Cardiac ventricle fibroblast (primary cell): ENCODE data around the gene MCCD1. TPM values are rescaled to one million over a fixed set of nuclear protein-coding genes. Genes with fewer than 3 reads are reported as not detected.

Experiments
- total RNA-seq: library from RNA; depleted of rRNA; stranded (reverse); fragments of >200 nt; gene quantifications from 2 replicates; pipeline ENCODE4 v1.2.3, GENCODE V29; 2015

MCCD1 gene, protein sequence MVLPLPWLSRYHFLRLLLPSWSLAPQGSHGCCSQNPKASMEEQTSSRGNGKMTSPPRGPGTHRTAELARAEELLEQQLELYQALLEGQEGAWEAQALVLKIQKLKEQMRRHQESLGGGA
- not detected in 2 replicates for total RNA-seq

DNA sequence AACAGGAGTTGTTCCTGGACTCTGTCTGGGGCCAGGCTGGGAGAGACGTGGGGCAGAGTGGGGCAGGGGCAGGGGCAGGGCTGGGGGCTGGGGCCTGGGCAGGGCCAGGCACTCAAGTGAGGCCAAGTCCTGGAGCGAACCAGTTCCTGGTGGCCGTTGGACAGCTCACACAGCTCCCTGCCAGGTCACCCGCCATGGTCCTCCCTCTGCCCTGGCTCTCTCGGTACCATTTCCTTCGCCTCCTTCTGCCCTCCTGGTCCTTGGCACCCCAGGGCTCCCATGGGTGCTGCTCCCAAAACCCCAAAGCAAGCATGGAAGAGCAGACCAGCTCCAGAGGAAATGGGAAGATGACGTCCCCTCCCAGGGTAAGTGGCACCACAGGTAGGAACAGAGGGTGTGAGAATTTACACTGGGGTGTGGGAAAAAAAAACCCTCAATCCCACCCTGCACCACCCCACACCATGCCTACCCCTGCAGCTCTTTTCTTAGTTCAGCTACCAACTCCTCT is at the start of gene MCCD1:
MCCD1 (plus strand) TSS at position 142 of the 508 bp plus-strand sequence; CDS start at position 195, 53 bp downstream.

DNA sequence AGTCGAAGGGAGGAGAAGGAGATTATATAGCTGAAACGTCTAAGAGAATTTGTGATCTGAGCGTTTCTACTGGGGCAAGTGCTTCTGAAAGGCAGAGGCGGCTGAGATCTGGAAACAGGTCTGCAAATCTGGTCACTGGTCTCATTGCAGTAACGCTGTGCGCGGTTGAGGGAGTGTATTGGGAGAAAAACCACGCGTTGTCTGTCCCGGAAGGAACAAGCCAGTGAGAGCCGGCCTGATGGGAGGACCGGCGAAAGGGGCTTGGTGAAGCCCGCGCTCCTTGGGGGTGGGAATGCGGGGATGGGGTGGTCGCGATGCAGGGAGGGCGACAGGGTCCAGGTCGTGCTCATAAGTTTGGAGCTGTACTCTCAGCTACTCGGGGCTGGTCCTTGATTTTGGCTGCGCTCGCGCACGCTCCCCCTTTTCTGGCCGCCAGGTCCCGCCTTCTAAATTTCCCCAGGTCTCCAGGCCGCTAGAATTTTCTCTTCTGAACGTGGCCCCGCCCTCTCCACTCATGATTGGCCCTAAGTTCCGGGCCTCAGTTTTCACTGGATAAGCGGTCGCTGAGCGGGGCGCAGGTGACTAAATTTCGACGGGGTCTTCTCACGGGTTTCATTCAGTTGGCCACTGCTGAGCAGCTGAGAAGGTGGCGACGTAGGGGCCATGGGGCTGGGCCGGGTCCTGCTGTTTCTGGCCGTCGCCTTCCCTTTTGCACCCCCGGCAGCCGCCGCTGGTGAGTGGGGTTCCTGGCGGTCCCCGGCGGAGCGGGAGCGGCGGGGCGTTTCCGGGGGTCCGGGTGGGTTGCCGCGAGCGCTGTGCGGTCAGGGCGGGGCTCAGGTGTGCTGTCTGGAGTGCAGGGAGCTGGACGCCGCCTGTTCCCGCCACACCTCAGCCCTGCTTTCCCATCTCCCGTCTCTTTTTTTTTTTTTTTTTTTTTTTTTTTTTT is 31.0 kb upstream of the MCCD1 start, which contains the start of gene MICB:
MICB (plus strand) TSS at position 615 of the 946 bp plus-strand sequence; CDS start at position 664, 49 bp downstream.

DNA sequence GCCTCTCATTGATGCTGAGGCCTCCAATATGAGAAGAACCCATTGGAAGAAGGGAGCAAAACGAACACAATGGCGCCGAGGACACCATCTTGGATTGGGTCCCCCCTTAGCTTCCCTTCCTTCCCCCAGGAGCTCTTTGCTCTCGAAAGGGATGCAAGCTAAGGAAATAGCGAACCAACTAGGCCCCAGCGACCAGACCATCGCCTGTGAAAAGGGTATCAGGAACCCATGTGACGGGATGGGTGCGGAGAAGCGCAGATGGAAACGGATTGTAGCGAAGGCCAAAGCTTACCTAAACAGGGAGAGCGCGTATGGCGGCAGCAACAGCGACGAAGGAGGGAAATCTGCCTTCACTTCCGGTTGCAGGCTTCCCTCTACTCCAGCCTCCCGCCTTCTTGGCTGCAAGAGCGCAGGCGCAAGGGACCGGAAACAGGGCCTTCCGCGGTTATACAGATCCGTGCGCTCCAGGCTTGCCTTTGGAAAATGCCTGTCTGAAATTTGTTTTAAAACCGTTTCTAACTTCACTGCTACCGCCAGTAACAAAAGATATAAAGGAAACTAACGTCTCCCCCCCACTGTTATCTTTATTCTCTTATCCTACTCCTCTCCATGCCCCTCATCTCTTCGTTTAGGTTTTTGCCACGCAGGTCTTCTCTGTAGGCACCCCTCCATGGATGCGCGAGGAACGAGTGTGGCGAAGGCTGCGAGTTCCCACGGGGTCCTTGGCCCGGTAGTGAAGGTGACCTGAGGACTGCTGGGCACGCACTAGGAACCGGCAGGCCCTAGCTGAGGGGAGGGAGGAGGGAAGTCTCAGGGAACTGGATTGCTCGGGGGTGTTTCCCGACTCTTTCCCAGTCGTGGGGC is 13.1 kb downstream of the MCCD1 start, which contains the start of gene DDX39B:
DDX39B (minus strand) TSS at position 346 of the 864 bp plus-strand sequence. CDS start 1,471 bp downstream, outside the sequence.

DNA sequence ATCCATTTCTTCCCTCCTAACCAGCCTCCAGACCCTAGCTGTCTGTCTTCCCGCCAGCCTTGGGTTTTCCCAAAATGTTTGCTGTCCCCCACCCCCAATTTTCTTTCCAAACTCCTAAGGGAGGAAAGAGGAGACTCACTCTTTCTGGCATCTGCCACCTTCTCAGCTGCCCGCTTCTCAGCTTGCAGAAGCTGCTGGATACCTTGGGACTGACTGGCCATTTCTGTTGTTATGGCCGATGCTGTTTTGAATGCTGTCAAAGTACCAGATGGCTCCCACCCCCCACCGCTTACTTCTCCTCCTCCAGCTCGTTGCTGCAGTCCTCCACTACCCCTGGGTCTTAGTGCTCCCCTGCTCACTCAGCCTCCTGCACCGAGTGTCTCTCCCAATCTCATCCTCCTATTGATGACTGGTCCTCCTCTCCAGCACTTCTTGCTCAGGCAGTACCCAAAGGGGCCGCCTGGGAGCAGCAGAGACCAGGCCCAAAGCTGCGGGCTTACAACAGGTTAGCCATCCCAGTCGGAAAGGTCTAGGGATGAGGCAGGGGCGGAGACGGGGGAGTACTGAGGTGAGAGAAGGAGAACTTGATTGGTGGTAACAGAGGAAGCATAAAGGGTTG is 17.7 kb downstream of the MCCD1 start, which contains the start of gene ATP6V1G2:
ATP6V1G2 (minus strand) TSS at position 270 of the 619 bp plus-strand sequence; CDS start at position 221, 49 bp downstream.

DNA sequence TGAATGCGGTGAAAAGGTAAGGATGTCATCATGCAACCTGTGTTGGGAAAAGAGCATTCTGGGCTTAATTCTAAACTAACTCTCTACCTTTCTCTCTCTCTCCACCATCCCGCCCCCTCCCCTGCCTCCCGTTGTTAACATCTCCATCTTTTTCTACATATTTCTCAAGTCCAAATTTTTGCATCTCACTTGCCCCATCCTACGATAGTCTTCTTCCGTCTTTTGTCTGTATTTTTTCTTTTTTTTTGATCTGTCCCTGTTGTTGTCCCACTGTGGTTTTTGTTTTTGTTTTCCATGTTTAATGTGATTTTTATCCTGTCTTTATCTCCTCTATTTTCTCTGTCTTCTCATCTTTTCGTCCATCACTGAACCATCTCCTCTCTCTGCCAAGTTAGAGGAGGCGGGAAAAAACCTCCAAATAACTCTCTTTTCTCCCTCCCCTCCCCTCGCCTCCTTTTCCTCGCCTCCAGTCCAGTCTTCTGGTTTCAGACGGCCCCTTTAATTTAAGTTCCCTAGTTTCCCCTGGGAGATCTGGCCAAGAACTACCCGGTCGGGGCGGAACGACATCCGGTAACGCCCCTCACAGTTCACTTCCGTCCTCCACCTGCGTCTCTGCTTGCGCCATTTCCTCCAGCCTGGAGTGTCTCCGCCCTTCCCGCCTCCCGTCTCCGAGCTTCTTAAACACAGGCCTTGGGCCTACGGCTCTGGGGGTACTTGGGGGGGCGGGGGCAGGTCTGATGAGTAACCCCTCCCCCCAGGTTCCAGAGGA is 18.4 kb downstream of the MCCD1 start, which contains the start of gene NFKBIL1:
NFKBIL1 (plus strand) TSS at position 651 of the 769 bp plus-strand sequence; CDS start at position 738, 87 bp downstream.

DNA sequence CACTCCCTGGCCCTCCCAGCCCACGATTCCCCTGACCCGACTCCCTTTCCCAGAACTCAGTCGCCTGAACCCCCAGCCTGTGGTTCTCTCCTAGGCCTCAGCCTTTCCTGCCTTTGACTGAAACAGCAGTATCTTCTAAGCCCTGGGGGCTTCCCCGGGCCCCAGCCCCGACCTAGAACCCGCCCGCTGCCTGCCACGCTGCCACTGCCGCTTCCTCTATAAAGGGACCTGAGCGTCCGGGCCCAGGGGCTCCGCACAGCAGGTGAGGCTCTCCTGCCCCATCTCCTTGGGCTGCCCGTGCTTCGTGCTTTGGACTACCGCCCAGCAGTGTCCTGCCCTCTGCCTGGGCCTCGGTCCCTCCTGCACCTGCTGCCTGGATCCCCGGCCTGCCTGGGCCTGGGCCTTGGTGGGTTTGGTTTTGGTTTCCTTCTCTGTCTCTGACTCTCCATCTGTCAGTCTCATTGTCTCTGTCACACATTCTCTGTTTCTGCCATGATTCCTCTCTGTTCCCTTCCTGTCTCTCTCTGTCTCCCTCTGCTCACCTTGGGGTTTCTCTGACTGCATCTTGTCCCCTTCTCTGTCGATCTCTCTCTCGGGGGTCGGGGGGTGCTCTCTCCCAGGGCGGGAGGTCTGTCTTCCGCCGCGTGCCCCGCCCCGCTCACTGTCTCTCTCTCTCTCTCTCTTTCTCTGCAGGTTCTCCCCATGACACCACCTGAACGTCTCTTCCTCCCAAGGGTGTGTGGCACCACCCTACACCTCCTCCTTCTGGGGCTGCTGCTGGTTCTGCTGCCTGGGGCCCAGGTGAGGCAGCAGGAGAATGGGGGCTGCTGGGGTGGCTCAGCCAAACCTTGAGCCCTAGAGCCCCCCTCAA is 43.5 kb downstream of the MCCD1 start, which contains the start of gene LTA:
LTA (plus strand) TSS at position 249 of the 871 bp plus-strand sequence; CDS start at position 703, 454 bp downstream.

DNA sequence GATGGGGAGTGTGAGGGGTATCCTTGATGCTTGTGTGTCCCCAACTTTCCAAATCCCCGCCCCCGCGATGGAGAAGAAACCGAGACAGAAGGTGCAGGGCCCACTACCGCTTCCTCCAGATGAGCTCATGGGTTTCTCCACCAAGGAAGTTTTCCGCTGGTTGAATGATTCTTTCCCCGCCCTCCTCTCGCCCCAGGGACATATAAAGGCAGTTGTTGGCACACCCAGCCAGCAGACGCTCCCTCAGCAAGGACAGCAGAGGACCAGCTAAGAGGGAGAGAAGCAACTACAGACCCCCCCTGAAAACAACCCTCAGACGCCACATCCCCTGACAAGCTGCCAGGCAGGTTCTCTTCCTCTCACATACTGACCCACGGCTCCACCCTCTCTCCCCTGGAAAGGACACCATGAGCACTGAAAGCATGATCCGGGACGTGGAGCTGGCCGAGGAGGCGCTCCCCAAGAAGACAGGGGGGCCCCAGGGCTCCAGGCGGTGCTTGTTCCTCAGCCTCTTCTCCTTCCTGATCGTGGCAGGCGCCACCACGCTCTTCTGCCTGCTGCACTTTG is 46.7 kb downstream of the MCCD1 start, which contains the start of gene TNF:
TNF (plus strand) TSS at position 231 of the 567 bp plus-strand sequence; CDS start at position 408, 177 bp downstream.

Other genes starting within 250 kb of the MCCD1 start
- gene HLA-B, start 171.8 kb upstream of the MCCD1 start, total RNA-seq, result 231 and 468 TPM in 2 replicates
- gene MICA, start 125.4 kb upstream of the MCCD1 start, total RNA-seq, result 12.6 TPM in 2 replicates
- gene MICB, start 30.8 kb upstream of the MCCD1 start, total RNA-seq, result 2.2 and 5.1 TPM in 2 replicates
- gene DDX39B, start 13.0 kb downstream of the MCCD1 start, total RNA-seq, result 205 and 225 TPM in 2 replicates
- gene ATP6V1G2, start 17.6 kb downstream of the MCCD1 start, total RNA-seq, result 0.25 and 2.1 TPM in 2 replicates
- gene NFKBIL1, start 18.6 kb downstream of the MCCD1 start, total RNA-seq, result 21.5 and 21.6 TPM in 2 replicates
- gene LTA, start 43.3 kb downstream of the MCCD1 start, total RNA-seq, result not detected in 2 replicates
- not detected in 2 replicates for gene TNF, start 46.6 kb downstream of the MCCD1 start, total RNA-seq
- not detected in 2 replicates for gene LTB, start 53.5 kb downstream of the MCCD1 start, total RNA-seq
- gene LST1, start 57.3 kb downstream of the MCCD1 start, total RNA-seq, result not detected in 2 replicates
- not detected in 2 replicates for gene NCR3, start 64.0 kb downstream of the MCCD1 start, total RNA-seq
- gene AIF1, start 86.3 kb downstream of the MCCD1 start, total RNA-seq, result not detected in 2 replicates
- 66.0 and 73.3 TPM in 2 replicates for gene PRRC2A, start 91.8 kb downstream of the MCCD1 start, total RNA-seq
- gene BAG6, start 123.7 kb downstream of the MCCD1 start, total RNA-seq, result 169 and 177 TPM in 2 replicates
- 2.0 and 2.3 TPM in 2 replicates for gene APOM, start 126.9 kb downstream of the MCCD1 start, total RNA-seq
- 18.5 and 21.9 TPM in 2 replicates for gene C6orf47, start 131.8 kb downstream of the MCCD1 start, total RNA-seq
- gene GPANK1, start 136.0 kb downstream of the MCCD1 start, total RNA-seq, result 21.4 and 23.7 TPM in 2 replicates
- gene CSNK2B, start 137.1 kb downstream of the MCCD1 start, total RNA-seq, result 208 and 235 TPM in 2 replicates
- 0.44 and 0.50 TPM in 2 replicates for gene LY6G5B, start 141.0 kb downstream of the MCCD1 start, total RNA-seq
- 0.34 TPM in 1 of 2 replicates, not detected in the other for gene LY6G5C, start 152.1 kb downstream of the MCCD1 start, total RNA-seq
- 19.1 and 24.3 TPM in 2 replicates for gene ABHD16A, start 174.4 kb downstream of the MCCD1 start, total RNA-seq
- not detected in 2 replicates for gene LY6G6F, start 177.9 kb downstream of the MCCD1 start, total RNA-seq
- not detected in 2 replicates for gene LY6G6D, start 186.4 kb downstream of the MCCD1 start, total RNA-seq
- gene LY6G6C, start 192.8 kb downstream of the MCCD1 start, total RNA-seq, result not detected in 2 replicates
- gene MPIG6B, start 194.4 kb downstream of the MCCD1 start, total RNA-seq, result 0.06 TPM in 1 of 2 replicates, not detected in the other
- 48.5 and 60.7 TPM in 2 replicates for gene DDAH2, start 200.3 kb downstream of the MCCD1 start, total RNA-seq
- 293 and 305 TPM in 2 replicates for gene CLIC1, start 207.6 kb downstream of the MCCD1 start, total RNA-seq
- gene MSH5, start 211.0 kb downstream of the MCCD1 start, total RNA-seq, result 1.6 and 4.2 TPM in 2 replicates
- gene SAPCD1, start 233.7 kb downstream of the MCCD1 start, total RNA-seq, result 0.44 and 0.50 TPM in 2 replicates
- 0.10 and 0.12 TPM in 2 replicates for gene VWA7, start 248.4 kb downstream of the MCCD1 start, total RNA-seq